PC-3 (cell line): ENCODE data around the gene MACROD2. TPM values are rescaled to one million over a fixed set of nuclear protein-coding genes. Genes with fewer than 3 reads are reported as not detected.

ENCODE experiments used
- ATAC-seq: fragments of 200-7000 bp; cut with Tn5 transposase; 2 replicates; pipeline ENCODE4 v1.9.1; 2020; ENCODE audit warnings: mild to moderate bottlenecking, moderate library complexity
- BruUV-seq: library from RNA; stranded (reverse); fragments of 400-500 nt; replicated peaks from 2 replicates; lab custom pipeline; 2021; lab: Mats Ljungman, UMichigan
- CTCF ChIA-PET: fragments of 300-600 bp; sonication (Branson Sonifier 250); formaldehyde crosslinking; loops from one replicate; lab custom pipeline; 2022; ENCODE audit warnings: antibody characterized with exemption; lab: Charles Lee
- POLR2A ChIA-PET: fragments of 300-600 bp; sonication (Branson Sonifier 250); formaldehyde crosslinking; loops from one replicate; lab custom pipeline; 2022; ENCODE audit warnings: antibody characterized with exemption; ENCODE audit not compliant: unreplicated experiment; lab: Charles Lee
- DNase-seq: peaks from one replicate; pipeline ENCODE4 v3.0.0-alpha.2; 2015
- H2AFZ ChIP-seq: fragments of 300-600 bp; sonication (generic); 2 replicates; pipeline ENCODE4 v1.6.0; 2016; ENCODE audit warnings: antibody characterized with exemption, low read length
- H3F3A ChIP-seq: fragments of 300-600 bp; sonication (generic); one replicate; pipeline ENCODE4 v1.6.0; 2017; ENCODE audit warnings: antibody characterized with exemption, low read length, control low read depth, mild to moderate bottlenecking; ENCODE audit not compliant: unreplicated experiment
- H3K27ac ChIP-seq: fragments of 300-600 bp; sonication (generic); 2 replicates; pipeline ENCODE4 v1.5.1; 2016; ENCODE audit warnings: mild to moderate bottlenecking, low read length
- H3K27me3 ChIP-seq: fragments of 300-600 bp; sonication (generic); 2 replicates; pipeline ENCODE4 v1.6.1; 2016; ENCODE audit warnings: low read length, mixed read lengths
- H3K36me3 ChIP-seq: fragments of 300-600 bp; sonication (generic); 2 replicates; pipeline ENCODE4 v1.6.1; 2016; ENCODE audit warnings: low read depth, mixed run types, low read length, mixed read lengths
- H3K4me1 ChIP-seq: fragments of 300-600 bp; sonication (generic); 2 replicates; pipeline ENCODE4 v1.5.1; 2016; ENCODE audit warnings: low read length; ENCODE audit not compliant: insufficient read depth
- H3K4me2 ChIP-seq: fragments of 300-600 bp; sonication (generic); 2 replicates; pipeline ENCODE4 v1.6.0; 2016; ENCODE audit warnings: low read length
- H3K4me3 ChIP-seq: fragments of 300-600 bp; sonication (generic); 2 replicates; pipeline ENCODE4 v1.5.1; 2016; ENCODE audit warnings: mild to moderate bottlenecking, low read length, mixed read lengths
- H3K79me2 ChIP-seq: fragments of 300-600 bp; sonication (generic); 2 replicates; pipeline ENCODE4 v1.6.1; 2017; ENCODE audit warnings: low read length, mixed read lengths
- H3K9ac ChIP-seq: fragments of 300-600 bp; sonication (generic); 2 replicates; pipeline ENCODE4 v1.6.0; 2016; ENCODE audit warnings: mild to moderate bottlenecking, low read length
- H3K9me2 ChIP-seq: fragments of 300-600 bp; sonication (generic); replicated peaks from 2 replicates; pipeline ENCODE4 v1.6.1; 2016; ENCODE audit warnings: mixed run types, low read length, mixed read lengths
- H3K9me3 ChIP-seq: fragments of 300-600 bp; sonication (generic); 2 replicates; pipeline ENCODE4 v1.6.1; 2016; ENCODE audit warnings: low read length, mixed read lengths
- H4K20me1 ChIP-seq: fragments of 300-600 bp; sonication (generic); 2 replicates; pipeline ENCODE4 v1.6.1; 2016; ENCODE audit warnings: low read length, mixed read lengths
- EZH2 ChIP-seq: fragments of 300-600 bp; sonication (generic); IDR thresholded peaks from one replicate; pipeline ENCODE4 v1.6.1; 2017; ENCODE audit warnings: antibody characterized with exemption, mild to moderate bottlenecking, low read length; ENCODE audit not compliant: unreplicated experiment
- EZH2phosphoT487 ChIP-seq: fragments of 300-600 bp; sonication (generic); IDR thresholded peaks from 2 replicates; pipeline ENCODE4 v1.6.1; 2018; ENCODE audit warnings: mild to moderate bottlenecking, antibody characterized with exemption, low read length, borderline replicate concordance
- intact Hi-C: fragments of 100-400 bp; cut with micrococcal nuclease; formaldehyde crosslinking; loops from 2 replicates; pipeline ENCODE4 v1.9.0; 2023
- total RNA-seq: library from RNA; depleted of rRNA; stranded (reverse); fragments of >200 nt; gene quantifications from 2 replicates; pipeline ENCODE4 v1.2.3, GENCODE V29; 2014
- TF ChIP-seq, protein P1 (sequence below): fragments of 300-600 bp; sonication (generic); conservative IDR thresholded peaks from 2 replicates; pipeline ENCODE4 v1.5.1; 2017; ENCODE audit warnings: antibody characterized with exemption, low read depth, mild to moderate bottlenecking, low read length

Gene MACROD2
- total RNA-seq, 1 experiment from 2014 or later: 3.1 TPM

DNA sequence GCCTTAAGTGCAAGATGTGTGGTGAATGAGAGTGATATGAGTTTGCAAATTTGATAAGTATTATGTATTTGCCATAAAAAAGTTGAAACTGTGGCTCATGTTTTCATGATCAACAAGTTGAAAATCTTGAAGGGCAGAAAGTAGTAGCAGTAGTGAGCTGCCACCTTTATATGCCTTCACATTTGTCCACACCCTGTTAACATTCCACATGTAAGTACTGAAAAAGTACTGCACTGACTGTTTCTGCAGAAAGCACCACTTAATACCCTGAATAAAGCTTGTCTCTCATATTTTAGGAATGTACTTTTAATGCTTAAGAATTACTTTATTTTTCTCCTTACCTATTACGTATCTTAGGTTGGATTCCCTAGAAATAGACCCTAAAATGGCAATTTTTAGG is 296.2 kb downstream of the MACROD2 start:
- H3K9me3 ChIP-seq: no peaks in the 10 kb centered on the region
- DNase-seq: no peak
- no peaks in the 10 kb centered on the region for H3K27me3 ChIP-seq
- no peak overlapping the region for H2AFZ ChIP-seq
- no TSS peak for BruUV-seq
- TF ChIP-seq, protein P1, sequence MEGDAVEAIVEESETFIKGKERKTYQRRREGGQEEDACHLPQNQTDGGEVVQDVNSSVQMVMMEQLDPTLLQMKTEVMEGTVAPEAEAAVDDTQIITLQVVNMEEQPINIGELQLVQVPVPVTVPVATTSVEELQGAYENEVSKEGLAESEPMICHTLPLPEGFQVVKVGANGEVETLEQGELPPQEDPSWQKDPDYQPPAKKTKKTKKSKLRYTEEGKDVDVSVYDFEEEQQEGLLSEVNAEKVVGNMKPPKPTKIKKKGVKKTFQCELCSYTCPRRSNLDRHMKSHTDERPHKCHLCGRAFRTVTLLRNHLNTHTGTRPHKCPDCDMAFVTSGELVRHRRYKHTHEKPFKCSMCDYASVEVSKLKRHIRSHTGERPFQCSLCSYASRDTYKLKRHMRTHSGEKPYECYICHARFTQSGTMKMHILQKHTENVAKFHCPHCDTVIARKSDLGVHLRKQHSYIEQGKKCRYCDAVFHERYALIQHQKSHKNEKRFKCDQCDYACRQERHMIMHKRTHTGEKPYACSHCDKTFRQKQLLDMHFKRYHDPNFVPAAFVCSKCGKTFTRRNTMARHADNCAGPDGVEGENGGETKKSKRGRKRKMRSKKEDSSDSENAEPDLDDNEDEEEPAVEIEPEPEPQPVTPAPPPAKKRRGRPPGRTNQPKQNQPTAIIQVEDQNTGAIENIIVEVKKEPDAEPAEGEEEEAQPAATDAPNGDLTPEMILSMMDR: no peak
- no peak for TF ChIP-seq EZH2
- no peak for TF ChIP-seq EZH2phosphoT487
- H3K27ac ChIP-seq: no peak overlapping the region
- no peaks in the 10 kb centered on the region for H4K20me1 ChIP-seq
- H3K36me3 ChIP-seq: no peaks in the 10 kb centered on the region
- H3K9me2 ChIP-seq: no peaks in the 10 kb centered on the region
- no peak overlapping the region for H3K4me3 ChIP-seq
- no peaks in the 10 kb centered on the region for H3K79me2 ChIP-seq
- POLR2A ChIA-PET: no interaction called here
- H3K9ac ChIP-seq: no peak overlapping the region
- H3K4me2 ChIP-seq: no peak overlapping the region
- intact Hi-C loops: no loop called here
- peaks cover 37% of the 10 kb centered on the region for H3K4me1 ChIP-seq
- CTCF ChIA-PET: no interaction called here
- no peaks in the 10 kb centered on the region for H3F3A ChIP-seq
- ATAC-seq: no peak

DNA sequence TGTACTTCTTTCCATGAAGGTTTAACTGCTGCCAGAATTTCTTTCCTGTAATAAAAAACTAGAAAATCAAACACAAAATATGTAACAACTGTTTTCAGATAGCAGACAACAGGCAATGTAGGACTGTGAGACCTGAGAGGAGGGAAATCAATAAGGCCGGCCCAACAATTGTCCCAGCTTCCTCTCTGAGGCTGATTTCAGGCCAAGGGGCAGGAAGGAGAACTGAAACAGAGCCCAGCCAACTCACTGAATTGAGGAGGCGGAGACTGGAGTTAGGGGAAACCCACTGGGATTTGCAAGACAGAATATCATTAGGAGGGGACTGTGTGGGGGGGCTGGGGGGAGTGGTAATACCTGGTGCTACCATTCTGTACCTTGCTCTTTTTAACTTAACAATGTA is 299.9 kb downstream of the MACROD2 start:
- POLR2A ChIA-PET: interaction anchor here (0.6 kb wide), 1 partner anchor 16 kb away, joined by 3 read pairs; no protein-coding TSS in a partner anchor
- no peaks in the 10 kb centered on the region for H3F3A ChIP-seq
- H3K79me2 ChIP-seq: no peaks in the 10 kb centered on the region
- H3K36me3 ChIP-seq: no peaks in the 10 kb centered on the region
- peak; percentile 33; the same call in 1 of the 2 replicates for ATAC-seq
- H3K27ac ChIP-seq: no peak overlapping the region
- no peaks in the 10 kb centered on the region for H3K9me3 ChIP-seq
- DNase-seq: no peak
- TF ChIP-seq, protein P1: no peak
- TF ChIP-seq EZH2phosphoT487 (no peak), EZH2 (no peak)
- no TSS peak for BruUV-seq
- H3K4me1 ChIP-seq: peaks cover 6% of the 10 kb centered on the region
- CTCF ChIA-PET: no interaction called here
- no peaks in the 10 kb centered on the region for H4K20me1 ChIP-seq
- no peaks in the 10 kb centered on the region for H3K27me3 ChIP-seq
- intact Hi-C loops: no loop called here
- H3K4me2 ChIP-seq: no peak overlapping the region
- no peaks in the 10 kb centered on the region for H3K9me2 ChIP-seq
- no peak overlapping the region for H3K4me3 ChIP-seq
- no peak overlapping the region for H3K9ac ChIP-seq
- H2AFZ ChIP-seq: no peak overlapping the region

DNA sequence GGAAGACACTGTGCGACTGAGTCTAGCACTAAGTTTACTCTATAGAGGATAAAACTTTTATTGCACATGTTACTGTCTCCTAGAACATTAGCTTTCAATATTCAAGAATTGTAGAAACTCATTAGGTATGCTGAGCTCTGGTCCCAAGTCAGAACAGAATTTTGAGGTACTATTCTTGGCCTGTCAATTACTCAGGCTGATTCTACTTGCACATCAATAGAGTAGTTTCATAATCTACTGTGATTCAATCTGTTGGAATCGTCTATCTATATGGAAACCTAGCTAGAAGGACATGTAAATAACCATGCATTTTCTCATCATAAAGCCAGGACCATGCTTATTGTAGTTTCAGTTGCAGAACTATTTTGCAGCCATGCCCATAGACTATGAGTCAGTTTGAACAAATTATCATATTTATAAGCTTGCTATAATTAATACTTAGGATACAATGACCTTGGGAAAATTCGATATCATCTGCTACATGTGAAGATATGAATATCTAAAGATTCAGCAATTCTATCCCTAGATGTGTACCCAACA is 300.5 kb downstream of the MACROD2 start:
- no TSS peak for BruUV-seq
- POLR2A ChIA-PET: no interaction called here
- Histone ChIP-seq H3K36me3 (no peaks in the 10 kb centered on the region), H3F3A (no peaks in the 10 kb centered on the region), H2AFZ (no peak overlapping the region), H3K4me1 (peaks cover 3% of the 10 kb centered on the region; the same call in 1 of the 2 replicates), H3K4me3 (no peak overlapping the region), H3K9me2 (no peaks in the 10 kb centered on the region), H3K79me2 (no peaks in the 10 kb centered on the region), H3K9ac (no peak overlapping the region), H3K27me3 (no peaks in the 10 kb centered on the region), H3K4me2 (no peak overlapping the region), H4K20me1 (no peaks in the 10 kb centered on the region), H3K9me3 (no peaks in the 10 kb centered on the region), H3K27ac (no peak overlapping the region)
- intact Hi-C loops: no loop called here
- CTCF ChIA-PET: no interaction called here
- no peak for DNase-seq
- ATAC-seq: no peak
- TF ChIP-seq EZH2phosphoT487: no peak
- TF ChIP-seq, protein P1: no peak
- TF ChIP-seq EZH2: no peak
